Activated CD4-positive, alpha-beta memory T cell treated with anti-CD3 and anti-CD28 coated beads, Interleukin-2, amount 10 ng/mL, durations not matched to agents 7 days and 5 days (primary cell): Measurements from ENCODE around the gene STXBP6. TPM values are rescaled to one million over a fixed set of nuclear protein-coding genes. Genes with fewer than 3 reads are reported as not detected.
"Not testable (repeated sequence)": the region's sequence is repeated elsewhere in the genome, so short reads cannot be mapped to it uniquely, and the experiment has no call there.

ENCODE experiments used
- CTCF ChIA-PET: fragments of 350-600 bp; sonication (Branson Sonifier 250); formaldehyde crosslinking; loops from one replicate; lab custom pipeline; 2021; ENCODE audit warnings: antibody characterized with exemption, inconsistent platforms; lab: Charles Lee
- POLR2A ChIA-PET: fragments of 350-600 bp; sonication (Branson Sonifier 250); formaldehyde crosslinking; loops from one replicate; lab custom pipeline; 2021; ENCODE audit warnings: antibody characterized with exemption; lab: Charles Lee
- DNase-seq: peaks from one replicate; pipeline ENCODE4 v3.0.0-alpha.2; 2020
- H3K27ac Mint-ChIP-seq: one replicate; pipeline ENCODE4 v1.8.0; 2021; ENCODE audit warnings: mild to moderate bottlenecking, mixed read lengths
- H3K27me3 Mint-ChIP-seq: one replicate; pipeline ENCODE4 v1.8.0; 2021; ENCODE audit warnings: mixed read lengths
- H3K36me3 Mint-ChIP-seq: one replicate; pipeline ENCODE4 v1.8.0; 2021; ENCODE audit warnings: low read depth, mixed read lengths
- H3K4me1 Mint-ChIP-seq: one replicate; pipeline ENCODE4 v1.8.0; 2021; ENCODE audit warnings: mixed read lengths
- H3K4me3 Mint-ChIP-seq: one replicate; pipeline ENCODE4 v1.8.0; 2021; ENCODE audit warnings: mild to moderate bottlenecking, mixed read lengths
- H3K9me3 Mint-ChIP-seq: one replicate; pipeline ENCODE4 v1.8.0; 2021; ENCODE audit warnings: mixed read lengths
- total RNA-seq, 2 experiments: library from RNA; stranded (reverse); gene quantifications; one replicate each; pipeline ENCODE4 v1.2.3, GENCODE V29; 2021

The STXBP6 gene
- total RNA-seq, 2 experiments from 2014 or later: not detected

GRCh38 chr14:24847568-24848095, 202.3 kb downstream of the STXBP6 start:
- Mint-ChIP-seq H3K4me3 (no peak overlapping the region), H3K36me3 (no peaks in the 10 kb centered on the region), H3K27ac (no peak overlapping the region), H3K9me3 (no peaks in the 10 kb centered on the region), H3K27me3 (peaks cover 8% of the 10 kb centered on the region), H3K4me1 (no peaks in the 10 kb centered on the region)
- ChIA-PET POLR2A (no interaction called here), CTCF (no interaction called here)
- DNase-seq: no peak

- ChIA-PET POLR2A (no interaction called here), CTCF (no interaction called here)
- peaks cover 10% of the 10 kb centered on the region for H3K27me3 Mint-ChIP-seq
- no peak overlapping the region for H3K27ac Mint-ChIP-seq
- no peaks in the 10 kb centered on the region for H3K36me3 Mint-ChIP-seq
- no peaks in the 10 kb centered on the region for H3K9me3 Mint-ChIP-seq
- DNase-seq: no peak
- H3K4me1 Mint-ChIP-seq: no peaks in the 10 kb centered on the region
- H3K4me3 Mint-ChIP-seq: no peak overlapping the region
These were observed 203.7 kb downstream of the STXBP6 start for GRCh38 chr14:24846261-24846660.

GRCh38 chr14:24845851-24846250, 204.1 kb downstream of the STXBP6 start:
- POLR2A ChIA-PET: no interaction called here
- CTCF ChIA-PET: no interaction called here
- H3K4me3 Mint-ChIP-seq: no peak overlapping the region

GRCh38 chr14:24844011-24844410, 205.9 kb downstream of the STXBP6 start:
- Mint-ChIP-seq H3K4me3 (no peak overlapping the region), H3K36me3 (no peaks in the 10 kb centered on the region), H3K27ac (no peak overlapping the region), H3K4me1 (no peaks in the 10 kb centered on the region), H3K9me3 (no peaks in the 10 kb centered on the region), H3K27me3 (peaks cover 14% of the 10 kb centered on the region)
- POLR2A ChIA-PET: no interaction called here
- no peak for DNase-seq
- CTCF ChIA-PET: no interaction called here

More at GRCh38 chr14:24845851-24846250, 204.1 kb downstream of the STXBP6 start:
- H3K27me3 Mint-ChIP-seq: peaks cover 10% of the 10 kb centered on the region
- H3K27ac Mint-ChIP-seq: no peak overlapping the region
- DNase-seq: no peak
- no peaks in the 10 kb centered on the region for H3K36me3 Mint-ChIP-seq
- H3K9me3 Mint-ChIP-seq: no peaks in the 10 kb centered on the region
- H3K4me1 Mint-ChIP-seq: no peaks in the 10 kb centered on the region

GRCh38 chr14:24843494-24843893, 206.5 kb downstream of the STXBP6 start:
- DNase-seq: no peak
- CTCF ChIA-PET: no interaction called here
- no peak overlapping the region for H3K27ac Mint-ChIP-seq
- H3K9me3 Mint-ChIP-seq: no peaks in the 10 kb centered on the region
- POLR2A ChIA-PET: no interaction called here
- H3K27me3 Mint-ChIP-seq: peaks cover 14% of the 10 kb centered on the region
- no peaks in the 10 kb centered on the region for H3K36me3 Mint-ChIP-seq
- no peaks in the 10 kb centered on the region for H3K4me1 Mint-ChIP-seq
- H3K4me3 Mint-ChIP-seq: no peak overlapping the region

GRCh38 chr14:24840204-24840893, 209.6 kb downstream of the STXBP6 start:
- Mint-ChIP-seq H3K27ac (no peak overlapping the region), H3K9me3 (no peaks in the 10 kb centered on the region), H3K4me1 (no peaks in the 10 kb centered on the region), H3K27me3 (peaks cover 7% of the 10 kb centered on the region), H3K4me3 (no peak overlapping the region), H3K36me3 (no peaks in the 10 kb centered on the region)
- no peak for DNase-seq
- CTCF ChIA-PET: interaction anchor here (1.2 kb wide), 2 partner anchors 34 to 130 kb away, joined by 3 read pairs; no protein-coding TSS in a partner anchor
- POLR2A ChIA-PET: no interaction called here

- Mint-ChIP-seq H3K27ac (no peak overlapping the region), H3K36me3 (no peaks in the 10 kb centered on the region), H3K4me1 (no peaks in the 10 kb centered on the region), H3K4me3 (no peak overlapping the region), H3K9me3 (no peaks in the 10 kb centered on the region), H3K27me3 (peaks cover 7% of the 10 kb centered on the region)
- POLR2A ChIA-PET: no interaction called here
- CTCF ChIA-PET: interaction anchor here (1.2 kb wide), 1 partner anchor 34 kb away, joined by 3 read pairs; no protein-coding TSS in a partner anchor
- DNase-seq: no peak
These were observed 210.2 kb downstream of the STXBP6 start for GRCh38 chr14:24839617-24840203.

GRCh38 chr14:24838945-24839616, 210.9 kb downstream of the STXBP6 start:
- Mint-ChIP-seq H3K27ac (no peak overlapping the region), H3K9me3 (no peaks in the 10 kb centered on the region), H3K4me1 (no peaks in the 10 kb centered on the region), H3K36me3 (no peaks in the 10 kb centered on the region), H3K27me3 (peaks cover 9% of the 10 kb centered on the region), H3K4me3 (no peak overlapping the region)
- ChIA-PET POLR2A (no interaction called here), CTCF (no interaction called here)
- DNase-seq: no peak

- no peaks in the 10 kb centered on the region for H3K4me1 Mint-ChIP-seq
- no peaks in the 10 kb centered on the region for H3K9me3 Mint-ChIP-seq
- H3K4me3 Mint-ChIP-seq: no peak overlapping the region
- H3K36me3 Mint-ChIP-seq: no peaks in the 10 kb centered on the region
- peaks cover 13% of the 10 kb centered on the region for H3K27me3 Mint-ChIP-seq
- H3K27ac Mint-ChIP-seq: no peak overlapping the region
- ChIA-PET POLR2A (no interaction called here), CTCF (no interaction called here)
- DNase-seq: no peak
These were observed 212.5 kb downstream of the STXBP6 start for GRCh38 chr14:24837280-24838046.

- DNase-seq, H3K27ac Mint-ChIP-seq, H3K4me3 Mint-ChIP-seq, H3K9me3 Mint-ChIP-seq, H3K36me3 Mint-ChIP-seq, H3K4me1 Mint-ChIP-seq, POLR2A ChIA-PET: not testable (repeated sequence)
- peaks cover 11% of the 10 kb centered on the region for H3K27me3 Mint-ChIP-seq
- CTCF ChIA-PET: interaction anchor here (0.7 kb wide), 1 partner anchor 800 kb away, joined by 4 read pairs; no protein-coding TSS in a partner anchor
These were observed 213.6 kb downstream of the STXBP6 start for GRCh38 chr14:24836324-24836723.

- no peaks in the 10 kb centered on the region for H3K4me1 Mint-ChIP-seq
- peaks cover 9% of the 10 kb centered on the region for H3K27me3 Mint-ChIP-seq
- no peak overlapping the region for H3K4me3 Mint-ChIP-seq
- no peaks in the 10 kb centered on the region for H3K36me3 Mint-ChIP-seq
- H3K27ac Mint-ChIP-seq: no peak overlapping the region
- H3K9me3 Mint-ChIP-seq: no peaks in the 10 kb centered on the region
- POLR2A ChIA-PET: no interaction called here
- DNase-seq: no peak
- CTCF ChIA-PET: no interaction called here
These were observed 215.0 kb downstream of the STXBP6 start for GRCh38 chr14:24834956-24835355.

GRCh38 chr14:24833385-24833784, 216.6 kb downstream of the STXBP6 start:
- H3K4me1 Mint-ChIP-seq: no peaks in the 10 kb centered on the region
- H3K9me3 Mint-ChIP-seq: no peaks in the 10 kb centered on the region
- no peak overlapping the region for H3K27ac Mint-ChIP-seq
- no peak overlapping the region for H3K4me3 Mint-ChIP-seq
- ChIA-PET POLR2A (no interaction called here), CTCF (no interaction called here)
- H3K27me3 Mint-ChIP-seq: peaks cover 7% of the 10 kb centered on the region
- no peak for DNase-seq
- H3K36me3 Mint-ChIP-seq: no peaks in the 10 kb centered on the region

GRCh38 chr14:24831677-24832076, 218.3 kb downstream of the STXBP6 start:
- Mint-ChIP-seq H3K9me3 (no peaks in the 10 kb centered on the region), H3K27me3 (peaks cover 11% of the 10 kb centered on the region), H3K27ac (no peak overlapping the region), H3K36me3 (no peaks in the 10 kb centered on the region), H3K4me3 (no peak overlapping the region), H3K4me1 (no peaks in the 10 kb centered on the region)
- no peak for DNase-seq
- POLR2A ChIA-PET: no interaction called here
- CTCF ChIA-PET: no interaction called here
